ENCODE data around the gene CRACR2A.

DNA sequence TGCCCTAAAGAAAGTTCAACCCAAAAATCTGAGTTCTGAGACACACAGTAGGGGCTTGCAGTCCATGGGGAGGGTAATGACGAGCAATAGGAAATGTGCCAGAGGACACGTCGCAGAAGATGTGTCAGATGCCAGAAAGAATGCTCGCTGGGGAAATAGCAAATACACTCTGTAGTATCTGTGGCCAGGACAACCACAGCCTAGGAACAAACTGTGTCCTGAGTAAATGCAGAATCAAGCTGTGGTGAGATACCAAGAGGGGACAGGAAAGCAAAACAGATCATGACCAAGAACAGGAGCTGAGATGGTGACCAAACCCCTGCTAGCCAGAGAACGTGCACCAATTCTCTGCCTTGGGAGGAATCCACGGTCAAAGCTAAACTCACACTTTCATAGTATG is 9.1 kb downstream of the CRACR2A start:
- TF ChIP-seq MAZ (IDR thresholded peaks at IDR 0.05; ENCODE audit: borderline replicate concordance, low read depth, low read length): no peak
- TF ChIP-seq CTCF (conservative IDR thresholded peaks at IDR 0.05; ENCODE audit: low read depth, low read length): no peak
- TF ChIP-seq BHLHE40 (IDR thresholded peaks at IDR 0.05; ENCODE audit: low read depth, low read length): no peak
- no peak for TF ChIP-seq RAD21 (IDR thresholded peaks at IDR 0.05; ENCODE audit: low read length)
- TF ChIP-seq POLR2A (IDR thresholded peaks at IDR 0.05; ENCODE audit: low read depth, low read length): no peak
- TF ChIP-seq SMC3 (IDR thresholded peaks at IDR 0.05; ENCODE audit: low read depth, low read length): no peak
- no peak for TF ChIP-seq NFE2L2 (IDR thresholded peaks at IDR 0.05; ENCODE audit: low read depth, low read length)
- TF ChIP-seq, protein P1, sequence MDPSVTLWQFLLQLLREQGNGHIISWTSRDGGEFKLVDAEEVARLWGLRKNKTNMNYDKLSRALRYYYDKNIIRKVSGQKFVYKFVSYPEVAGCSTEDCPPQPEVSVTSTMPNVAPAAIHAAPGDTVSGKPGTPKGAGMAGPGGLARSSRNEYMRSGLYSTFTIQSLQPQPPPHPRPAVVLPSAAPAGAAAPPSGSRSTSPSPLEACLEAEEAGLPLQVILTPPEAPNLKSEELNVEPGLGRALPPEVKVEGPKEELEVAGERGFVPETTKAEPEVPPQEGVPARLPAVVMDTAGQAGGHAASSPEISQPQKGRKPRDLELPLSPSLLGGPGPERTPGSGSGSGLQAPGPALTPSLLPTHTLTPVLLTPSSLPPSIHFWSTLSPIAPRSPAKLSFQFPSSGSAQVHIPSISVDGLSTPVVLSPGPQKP (IDR thresholded peaks at IDR 0.05; ENCODE audit: borderline replicate concordance, low read depth, low read length): no peak
- TF ChIP-seq USF2 (IDR thresholded peaks at IDR 0.05; ENCODE audit: low read depth, low read length): no peak
- TF ChIP-seq CHD1 (IDR thresholded peaks at IDR 0.05; ENCODE audit: low read depth, low read length): no peak
- TF ChIP-seq RCOR1 (IDR thresholded peaks at IDR 0.05; ENCODE audit: insufficient replicate concordance, low read length): no peak

Measured in IMR-90 (cell line).